A549 treated with RU486 at 1 μM for 4 hours (cell line): ENCODE results near the gene STYX. TPM values are rescaled to one million over a fixed set of nuclear protein-coding genes. Genes with fewer than 3 reads are reported as not detected.

Experiments
- total RNA-seq: library from RNA; stranded (reverse); fragments of 200-300 nt; extraction: Qiagen RNA extraction; gene quantifications from 5 replicates; pipeline ENCODE4 v1.2.3, GENCODE V29; 2022; ENCODE audit warnings: low read depth

STYX gene, protein sequence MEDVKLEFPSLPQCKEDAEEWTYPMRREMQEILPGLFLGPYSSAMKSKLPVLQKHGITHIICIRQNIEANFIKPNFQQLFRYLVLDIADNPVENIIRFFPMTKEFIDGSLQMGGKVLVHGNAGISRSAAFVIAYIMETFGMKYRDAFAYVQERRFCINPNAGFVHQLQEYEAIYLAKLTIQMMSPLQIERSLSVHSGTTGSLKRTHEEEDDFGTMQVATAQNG
- 2.4 to 6.1 TPM (median 5.1 TPM) in 5 replicates for total RNA-seq

DNA sequence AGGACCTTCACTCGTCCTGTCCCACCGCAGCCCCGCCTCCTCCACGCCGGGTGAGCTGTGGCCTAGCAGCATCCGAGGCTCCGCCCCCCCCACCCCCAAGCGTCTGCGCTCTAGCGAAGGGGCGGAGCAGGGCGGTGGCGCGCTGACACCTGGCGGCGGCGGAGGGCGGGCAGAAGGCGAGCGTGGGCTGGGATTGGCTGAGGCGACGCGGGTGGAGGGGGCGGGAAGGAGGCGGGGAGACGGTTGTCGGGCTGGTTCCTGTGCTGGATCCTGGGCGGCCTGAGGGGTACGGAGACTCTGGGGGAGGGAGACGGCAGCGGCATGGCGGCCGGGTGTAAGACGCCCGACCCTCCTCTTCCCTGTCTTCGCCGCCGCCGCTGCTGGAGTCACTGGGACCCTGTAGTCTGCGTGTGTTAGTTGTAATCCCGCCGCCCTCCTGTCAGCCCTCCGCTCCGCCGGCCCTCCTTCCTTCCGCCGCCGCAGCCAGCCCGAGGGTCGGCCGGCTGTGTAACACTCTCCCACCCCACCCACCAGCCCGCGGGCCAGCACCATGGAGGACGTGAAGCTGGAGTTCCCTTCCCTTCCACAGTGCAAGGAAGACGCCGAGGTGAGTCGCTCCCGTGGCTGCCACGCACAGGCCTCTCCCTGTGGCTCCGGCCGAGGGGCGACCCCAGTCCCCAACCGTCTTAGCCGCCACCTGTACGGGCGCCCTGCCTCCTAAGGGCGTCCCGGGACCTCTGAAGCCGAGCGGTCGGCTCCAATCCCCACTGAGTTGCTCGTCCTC, at the start of gene STYX:
Gene STYX, plus strand, starts transcription at position 242 of the 784 bp plus-strand sequence. Its CDS starts 309 bp downstream, at position 551.

GRCh38 chr14:52695481-52696091, 34.4 kb upstream of the STYX start, which contains the start of gene ERO1A:
TSS of gene ERO1A (minus strand) at chr14:52695558. CDS start at chr14:52695481, 77 bp downstream.

DNA sequence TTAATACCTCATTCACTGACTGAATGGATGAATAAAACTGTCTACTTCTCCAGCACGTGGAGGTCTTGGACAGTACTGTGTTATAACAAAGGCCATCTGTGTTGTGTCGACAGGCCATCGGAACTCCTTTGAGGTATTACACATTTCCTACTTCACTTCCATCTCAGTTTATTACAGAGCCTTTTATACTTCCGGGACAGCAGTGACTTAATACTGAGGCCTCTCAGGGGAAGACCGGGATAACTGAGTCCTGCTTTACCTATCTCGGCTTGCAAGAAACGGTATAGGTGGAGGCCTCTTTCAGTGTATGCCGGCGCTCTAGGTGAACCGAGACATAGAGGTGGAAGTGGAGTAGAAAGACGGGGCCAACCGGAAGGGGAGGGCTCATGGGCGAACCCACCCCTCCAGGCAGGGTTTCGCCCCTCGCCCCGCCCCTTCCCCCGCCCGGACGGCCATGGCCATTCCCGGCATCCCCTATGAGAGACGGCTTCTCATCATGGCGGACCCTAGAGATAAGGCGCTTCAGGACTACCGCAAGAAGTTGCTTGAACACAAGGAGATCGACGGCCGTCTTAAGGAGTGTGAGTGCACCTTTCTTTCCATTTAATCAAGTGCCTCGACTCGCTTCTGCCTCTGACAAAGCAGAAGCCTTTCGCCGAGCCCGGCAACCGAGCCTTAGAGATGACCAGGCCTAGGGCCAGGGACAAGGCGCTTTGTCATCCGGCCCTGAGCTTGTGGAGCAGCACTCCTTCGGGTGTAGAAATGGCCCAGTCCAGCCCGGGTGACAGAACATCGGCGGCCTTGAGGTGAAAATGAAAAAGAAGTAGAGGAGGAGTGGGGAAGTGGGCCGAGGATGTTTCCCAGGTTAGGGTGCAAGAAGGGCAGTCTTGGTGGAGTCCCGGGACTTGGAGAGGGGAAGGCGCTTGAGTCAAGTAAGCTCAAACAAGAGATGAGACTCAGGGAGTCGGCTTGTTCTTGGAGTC, 23.0 kb upstream of the STYX start, which contains the start of gene PSMC6:
Gene PSMC6, plus strand, starts transcription at position 477 of the 983 bp plus-strand sequence. Its CDS starts 20 bp downstream, at position 497.

DNA sequence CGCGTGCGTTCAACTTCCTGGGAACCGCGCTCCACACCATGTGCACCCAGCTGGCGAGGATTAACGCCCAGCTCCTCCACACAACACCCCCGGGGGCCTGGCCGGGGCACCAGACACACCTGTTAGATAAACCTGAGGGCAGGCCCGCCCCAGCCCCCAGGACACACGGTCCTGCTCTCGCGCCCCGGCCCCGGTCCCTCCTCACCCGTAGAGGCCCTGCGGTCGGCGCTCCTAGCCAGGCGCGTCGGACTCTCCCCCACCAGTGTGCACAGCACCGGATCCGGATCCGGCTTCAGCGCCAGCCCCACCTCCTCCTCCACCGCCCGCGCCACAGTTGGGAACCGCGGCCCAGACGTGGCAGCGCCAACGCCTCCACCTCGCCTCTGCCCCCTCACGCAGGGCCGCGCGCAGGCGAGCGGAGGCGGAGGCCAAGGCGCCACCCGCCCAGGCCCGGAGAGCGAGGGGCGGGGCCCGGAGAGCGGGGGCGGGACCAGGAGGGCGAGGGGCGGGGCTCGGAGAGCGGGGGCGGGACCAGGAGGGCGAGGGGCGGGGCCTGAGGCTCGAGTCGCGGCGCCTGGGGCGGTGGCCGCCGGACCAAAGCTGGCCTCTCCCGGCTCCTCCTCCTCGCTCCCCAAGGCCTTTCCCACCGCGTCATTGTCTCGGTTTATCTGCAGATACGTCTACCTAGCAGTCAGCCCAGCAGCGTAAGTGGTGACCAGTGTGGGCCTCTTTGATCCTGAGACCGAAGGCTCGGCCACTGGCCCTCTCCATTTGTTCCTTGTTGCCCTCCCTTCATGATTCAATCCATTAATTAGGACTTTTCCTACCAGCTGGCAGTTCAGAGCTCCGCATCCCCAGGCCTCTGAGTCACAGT, 61.5 kb downstream of the STYX start, which contains the start of gene GNPNAT1:
Gene GNPNAT1, minus strand, starts transcription at position 385 of the 874 bp plus-strand sequence. CDS start 6,957 bp downstream, outside the sequence.

Other genes starting within 250 kb of the STYX start
- gene TXNDC16, start 177.7 kb upstream of the STYX start, total RNA-seq, result 0.21 to 1.5 TPM (median 1.2 TPM) in 5 replicates
- 0.07 to 0.36 TPM (median 0.10 TPM) in 5 replicates for gene GPR137C, start 177.3 kb upstream of the STYX start, total RNA-seq
- gene ERO1A, start 34.6 kb upstream of the STYX start, total RNA-seq, result 45.2 to 58.4 TPM (median 55.1 TPM) in 5 replicates
- gene PSMC6, start 23.0 kb upstream of the STYX start, total RNA-seq, result 76.5 to 110 TPM (median 87.1 TPM) in 5 replicates
- gene GNPNAT1, start 61.4 kb downstream of the STYX start, total RNA-seq, result 26.1 to 48.2 TPM (median 45.3 TPM) in 5 replicates
- gene FERMT2, start 220.9 kb downstream of the STYX start, total RNA-seq, result 24.6 to 44.4 TPM (median 38.4 TPM) in 5 replicates